Measurements from ENCODE around the gene TCTN3. TPM values are rescaled to one million over a fixed set of nuclear protein-coding genes. Genes with fewer than 3 reads are reported as not detected.

Gene TCTN3
- total RNA-seq, 2 experiments from 2014 or later, result 18.6 to 20.2 TPM

DNA sequence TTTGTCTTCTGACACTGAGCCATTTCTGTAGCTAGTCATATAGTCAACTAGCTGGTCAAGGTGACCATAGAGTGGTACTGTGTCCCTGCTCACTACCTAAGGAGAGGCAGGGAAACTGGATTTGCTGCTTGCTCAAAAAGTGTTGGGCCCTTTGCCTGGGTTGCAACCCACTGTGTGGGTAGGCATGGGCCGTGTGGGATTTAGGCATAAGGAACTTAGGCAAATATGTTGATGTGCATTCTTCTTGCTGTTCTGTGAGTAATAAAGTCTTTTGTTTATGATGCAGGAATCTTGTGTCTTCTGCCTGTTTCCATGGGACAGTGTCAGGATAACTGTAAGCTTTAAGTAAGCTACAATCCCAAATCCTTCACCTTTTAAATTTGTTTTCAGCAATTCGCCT is 23.1 kb upstream of the TCTN3 start:
- Mint-ChIP-seq H3K9me3 (no peaks in the 10 kb centered on the region), H3K4me1 (ENCODE audit: low read depth) (no peaks in the 10 kb centered on the region), H3K4me3 (no peak overlapping the region), H3K27ac (no peak overlapping the region), H3K36me3 (ENCODE audit: low read depth) (no peaks in the 10 kb centered on the region), H3K27me3 (peaks cover 7% of the 10 kb centered on the region)
- Histone ChIP-seq H3K27ac (ENCODE audit: low read depth in 1 of 2, low read length in 2 of 2) (no peak overlapping the region), H3K4me1 (ENCODE audit: insufficient read depth, low read length) (no peaks in the 10 kb centered on the region), H3K36me3 (ENCODE audit: insufficient read depth, low read length) (no peaks in the 10 kb centered on the region), H3K27me3 (ENCODE audit: control insufficient read depth in 1 of 2, insufficient read depth in 2 of 2, low read length in 2 of 2) (no peaks in the 10 kb centered on the region), H3K9me3 (ENCODE audit: control insufficient read depth in 1 of 2, insufficient read depth in 1 of 2, low read length in 2 of 2) (no peaks in the 10 kb centered on the region), H3K4me3 (ENCODE audit: low read length) (no peak overlapping the region)
- TF ChIP-seq, protein P1, sequence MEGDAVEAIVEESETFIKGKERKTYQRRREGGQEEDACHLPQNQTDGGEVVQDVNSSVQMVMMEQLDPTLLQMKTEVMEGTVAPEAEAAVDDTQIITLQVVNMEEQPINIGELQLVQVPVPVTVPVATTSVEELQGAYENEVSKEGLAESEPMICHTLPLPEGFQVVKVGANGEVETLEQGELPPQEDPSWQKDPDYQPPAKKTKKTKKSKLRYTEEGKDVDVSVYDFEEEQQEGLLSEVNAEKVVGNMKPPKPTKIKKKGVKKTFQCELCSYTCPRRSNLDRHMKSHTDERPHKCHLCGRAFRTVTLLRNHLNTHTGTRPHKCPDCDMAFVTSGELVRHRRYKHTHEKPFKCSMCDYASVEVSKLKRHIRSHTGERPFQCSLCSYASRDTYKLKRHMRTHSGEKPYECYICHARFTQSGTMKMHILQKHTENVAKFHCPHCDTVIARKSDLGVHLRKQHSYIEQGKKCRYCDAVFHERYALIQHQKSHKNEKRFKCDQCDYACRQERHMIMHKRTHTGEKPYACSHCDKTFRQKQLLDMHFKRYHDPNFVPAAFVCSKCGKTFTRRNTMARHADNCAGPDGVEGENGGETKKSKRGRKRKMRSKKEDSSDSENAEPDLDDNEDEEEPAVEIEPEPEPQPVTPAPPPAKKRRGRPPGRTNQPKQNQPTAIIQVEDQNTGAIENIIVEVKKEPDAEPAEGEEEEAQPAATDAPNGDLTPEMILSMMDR (IDR thresholded peaks at IDR 0.05), result no peak
- intact Hi-C loops (cut with DNase I, micrococcal nuclease), result no loop called here
- DNase-seq (no peak), ATAC-seq (ENCODE audit: poor library complexity) (no peak)
- CTCF ChIA-PET, result no interaction called here
- POLR2A ChIA-PET, result no interaction called here

DNA sequence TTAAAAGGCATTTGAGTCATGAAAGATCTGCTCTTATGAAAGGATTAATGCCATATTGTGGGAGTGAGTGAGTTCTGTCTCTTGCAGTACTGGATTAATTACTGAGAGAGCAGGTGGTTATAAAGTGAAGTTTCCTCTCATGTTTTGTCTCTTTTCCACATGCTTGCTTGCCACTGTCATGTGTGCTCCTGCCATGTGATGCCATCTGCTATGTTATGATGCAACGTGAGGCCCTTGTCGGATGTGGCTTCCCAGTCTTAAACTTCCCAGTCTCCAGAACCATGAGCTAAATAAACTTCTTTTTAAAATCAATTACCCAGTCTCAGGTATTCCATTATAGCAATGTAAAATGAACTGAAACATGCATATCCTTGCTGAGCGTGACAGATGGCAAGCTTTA is 22.7 kb upstream of the TCTN3 start:
- ATAC-seq (ENCODE audit: poor library complexity) (no peak), DNase-seq (no peak)
- peaks cover 5% of the 10 kb centered on the region for H3K27me3 Mint-ChIP-seq
- Histone ChIP-seq H3K9me3 (ENCODE audit: control insufficient read depth in 1 of 2, insufficient read depth in 1 of 2, low read length in 2 of 2) (no peaks in the 10 kb centered on the region), H3K36me3 (ENCODE audit: insufficient read depth, low read length) (no peaks in the 10 kb centered on the region), H3K4me1 (ENCODE audit: insufficient read depth, low read length) (no peaks in the 10 kb centered on the region), H3K27me3 (ENCODE audit: control insufficient read depth in 1 of 2, insufficient read depth in 2 of 2, low read length in 2 of 2) (no peaks in the 10 kb centered on the region), H3K4me3 (ENCODE audit: low read length) (no peak overlapping the region), H3K27ac (ENCODE audit: low read depth in 1 of 2, low read length in 2 of 2) (no peak overlapping the region)
- intact Hi-C loops (cut with DNase I, micrococcal nuclease), result no loop called here
- CTCF ChIA-PET, result no interaction called here
- POLR2A ChIA-PET, result no interaction called here
- no peak overlapping the region for H3K27ac Mint-ChIP-seq
- no peaks in the 10 kb centered on the region for H3K36me3 Mint-ChIP-seq (ENCODE audit: low read depth)
- no peak overlapping the region for H3K4me3 Mint-ChIP-seq
- no peaks in the 10 kb centered on the region for H3K4me1 Mint-ChIP-seq (ENCODE audit: low read depth)
- TF ChIP-seq, protein P1 (IDR thresholded peaks at IDR 0.05), result no peak
- H3K9me3 Mint-ChIP-seq, result no peaks in the 10 kb centered on the region

DNA sequence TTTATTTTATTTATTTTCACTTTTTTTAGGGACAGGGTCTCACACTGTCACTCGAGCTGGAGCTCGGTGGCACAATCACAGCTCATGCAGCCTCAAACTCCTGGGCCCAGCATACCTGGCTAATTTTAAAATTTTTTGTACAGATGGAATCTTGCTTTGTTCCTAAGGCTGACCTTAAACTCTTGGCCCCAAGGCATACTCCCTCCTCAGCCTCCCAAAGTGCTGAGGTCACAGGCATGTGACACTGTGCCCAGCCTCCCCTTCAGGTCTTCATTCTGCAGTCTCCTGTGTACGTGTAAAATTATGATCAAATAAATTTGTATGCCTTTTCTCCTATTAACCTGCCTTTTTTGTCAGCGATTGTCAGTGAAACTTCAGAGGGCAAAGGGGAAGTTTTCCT is 17.8 kb upstream of the TCTN3 start:
- H3K27me3 ChIP-seq (ENCODE audit: control insufficient read depth in 1 of 2, insufficient read depth in 2 of 2, low read length in 2 of 2), result no peaks in the 10 kb centered on the region
- no peaks in the 10 kb centered on the region for H3K4me1 Mint-ChIP-seq (ENCODE audit: low read depth)
- DNase-seq (no peak), ATAC-seq (ENCODE audit: poor library complexity) (no peak)
- no peaks in the 10 kb centered on the region for H3K27me3 Mint-ChIP-seq
- no peak overlapping the region for H3K4me3 Mint-ChIP-seq
- TF ChIP-seq, protein P1 (IDR thresholded peaks at IDR 0.05), result no peak
- no peaks in the 10 kb centered on the region for H3K9me3 Mint-ChIP-seq
- H3K27ac Mint-ChIP-seq, result no peak overlapping the region
- no peaks in the 10 kb centered on the region for H3K4me1 ChIP-seq (ENCODE audit: insufficient read depth, low read length)
- no peak overlapping the region for H3K27ac ChIP-seq (ENCODE audit: low read depth in 1 of 2, low read length in 2 of 2)
- CTCF ChIA-PET, result no interaction called here
- intact Hi-C loops (cut with DNase I, micrococcal nuclease), result no loop called here
- H3K36me3 ChIP-seq (ENCODE audit: insufficient read depth, low read length), result no peaks in the 10 kb centered on the region
- peaks cover 0 to 8% of the 10 kb centered on the region in 2 experiments for H3K9me3 ChIP-seq (ENCODE audit: control insufficient read depth in 1 of 2, insufficient read depth in 1 of 2, low read length in 2 of 2)
- H3K4me3 ChIP-seq (ENCODE audit: low read length), result no peak overlapping the region
- POLR2A ChIA-PET, result no interaction called here
- H3K36me3 Mint-ChIP-seq (ENCODE audit: low read depth), result no peaks in the 10 kb centered on the region
